A673 (cell line): ENCODE data around the gene FGF14. TPM values are rescaled to one million over a fixed set of nuclear protein-coding genes. Genes with fewer than 3 reads are reported as not detected.

Experiments used
- BruUV-seq: library from RNA; stranded (reverse); fragments of 400-500 nt; replicated peaks from 2 replicates; lab custom pipeline; 2021; lab: Mats Ljungman, UMichigan
- CTCF ChIA-PET: fragments of 300-600 bp; sonication (Branson Sonifier 250); formaldehyde crosslinking; loops from one replicate; lab custom pipeline; 2022; ENCODE audit warnings: antibody characterized with exemption; lab: Charles Lee
- POLR2A ChIA-PET: fragments of 300-600 bp; sonication (Branson Sonifier 250); formaldehyde crosslinking; loops from one replicate; lab custom pipeline; 2022; ENCODE audit warnings: antibody characterized with exemption; ENCODE audit not compliant: low non-redundant PET; lab: Charles Lee
- DNase-seq: peaks from one replicate; pipeline ENCODE4 v3.0.0-alpha.2; 2015; ENCODE audit warnings: low spot score
- H3K27ac ChIP-seq: fragments of 200-600 bp; sonication (generic); 2 replicates; pipeline ENCODE4 v1.5.1; 2016; ENCODE audit warnings: mixed run types, low read depth, mild to moderate bottlenecking, mixed read lengths, antibody characterized with exemption, low read length; ENCODE audit not compliant: poor library complexity, severe bottlenecking
- H3K27me3 ChIP-seq: fragments of 200-600 bp; sonication (generic); replicated peaks from 2 replicates; pipeline ENCODE4 v1.6.1; 2017; ENCODE audit warnings: mixed run types, low read depth, mild to moderate bottlenecking, mixed read lengths, antibody characterized with exemption, low read length; ENCODE audit not compliant: insufficient read depth, poor library complexity
- H3K36me3 ChIP-seq: fragments of 200-600 bp; sonication (generic); 2 replicates; pipeline ENCODE4 v1.6.1; 2016; ENCODE audit warnings: mixed run types, mild to moderate bottlenecking, mixed read lengths, antibody characterized with exemption, low read length; ENCODE audit not compliant: insufficient read depth, poor library complexity, severe bottlenecking
- H3K4me1 ChIP-seq: fragments of 200-600 bp; sonication (generic); 2 replicates; pipeline ENCODE4 v1.6.1; 2017; ENCODE audit warnings: mixed run types, mild to moderate bottlenecking, mixed read lengths, antibody characterized with exemption, low read length; ENCODE audit not compliant: insufficient read depth, poor library complexity, severe bottlenecking
- H3K4me3 ChIP-seq: fragments of 200-600 bp; sonication (generic); 2 replicates; pipeline ENCODE4 v1.5.1; 2016; ENCODE audit warnings: low read depth, mixed run types, mild to moderate bottlenecking, mixed read lengths, low read length; ENCODE audit not compliant: poor library complexity, severe bottlenecking
- H3K9me3 ChIP-seq: fragments of 200-600 bp; sonication (generic); 2 replicates; pipeline ENCODE4 v1.6.1; 2016; ENCODE audit warnings: mixed run types, low read depth, mild to moderate bottlenecking, mixed read lengths, antibody characterized with exemption, low read length; ENCODE audit not compliant: poor library complexity, severe bottlenecking
- EZH2 ChIP-seq: fragments of 200-600 bp; sonication (generic); IDR thresholded peaks from 2 replicates; pipeline ENCODE4 v1.6.1; 2017; ENCODE audit warnings: borderline replicate concordance, low read depth, mild to moderate bottlenecking, mixed read lengths, antibody characterized with exemption, low read length; ENCODE audit not compliant: poor library complexity, severe bottlenecking
- intact Hi-C: fragments of 100-400 bp; cut with micrococcal nuclease; formaldehyde crosslinking; loops from one replicate; pipeline ENCODE4 v1.10.0; 2022; ENCODE audit not compliant: unreplicated experiment
- total RNA-seq: library from RNA; stranded (reverse); gene quantifications from 2 replicates; pipeline ENCODE4 v1.2.3, GENCODE V29; 2021
- TF ChIP-seq, protein P1 (sequence below): fragments of 300-800, 200-600 bp; sonication (generic); conservative IDR thresholded peaks from 2 replicates; pipeline ENCODE4 v1.5.1; 2017; ENCODE audit warnings: low read depth, mild to moderate bottlenecking, antibody characterized with exemption, low read length, moderate library complexity, mixed read lengths

Gene FGF14
- total RNA-seq, 1 experiment from 2014 or later: 19.7 TPM

GRCh38 chr13:101707659-101708058 is 694.2 kb downstream of the FGF14 start:
- intact Hi-C loops: no loop called here
- H3K36me3 ChIP-seq: no peaks in the 10 kb centered on the region

GRCh38 chr13:101706651-101707050 is 695.2 kb downstream of the FGF14 start:
- Histone ChIP-seq H3K27ac (no peak overlapping the region), H3K27me3 (no peaks in the 10 kb centered on the region), H3K4me1 (peaks cover 7% of the 10 kb centered on the region), H3K9me3 (no peaks in the 10 kb centered on the region), H3K4me3 (no peak overlapping the region), H3K36me3 (no peaks in the 10 kb centered on the region)
- ChIA-PET POLR2A (no interaction called here), CTCF (no interaction called here)
- peak; percentile 71 for DNase-seq
- BruUV-seq: no TSS peak
- intact Hi-C loops: no loop called here
- no peak for TF ChIP-seq EZH2
- TF ChIP-seq, protein P1, sequence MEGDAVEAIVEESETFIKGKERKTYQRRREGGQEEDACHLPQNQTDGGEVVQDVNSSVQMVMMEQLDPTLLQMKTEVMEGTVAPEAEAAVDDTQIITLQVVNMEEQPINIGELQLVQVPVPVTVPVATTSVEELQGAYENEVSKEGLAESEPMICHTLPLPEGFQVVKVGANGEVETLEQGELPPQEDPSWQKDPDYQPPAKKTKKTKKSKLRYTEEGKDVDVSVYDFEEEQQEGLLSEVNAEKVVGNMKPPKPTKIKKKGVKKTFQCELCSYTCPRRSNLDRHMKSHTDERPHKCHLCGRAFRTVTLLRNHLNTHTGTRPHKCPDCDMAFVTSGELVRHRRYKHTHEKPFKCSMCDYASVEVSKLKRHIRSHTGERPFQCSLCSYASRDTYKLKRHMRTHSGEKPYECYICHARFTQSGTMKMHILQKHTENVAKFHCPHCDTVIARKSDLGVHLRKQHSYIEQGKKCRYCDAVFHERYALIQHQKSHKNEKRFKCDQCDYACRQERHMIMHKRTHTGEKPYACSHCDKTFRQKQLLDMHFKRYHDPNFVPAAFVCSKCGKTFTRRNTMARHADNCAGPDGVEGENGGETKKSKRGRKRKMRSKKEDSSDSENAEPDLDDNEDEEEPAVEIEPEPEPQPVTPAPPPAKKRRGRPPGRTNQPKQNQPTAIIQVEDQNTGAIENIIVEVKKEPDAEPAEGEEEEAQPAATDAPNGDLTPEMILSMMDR: no peak

More at GRCh38 chr13:101707659-101708058, 694.2 kb downstream of the FGF14 start:
- no peak for DNase-seq
- peaks cover 7% of the 10 kb centered on the region for H3K4me1 ChIP-seq
- no TSS peak for BruUV-seq
- ChIA-PET POLR2A (no interaction called here), CTCF (interaction anchor here (0.6 to 0.7 kb wide), 2 partner anchors 34 to 643 kb away, joined by 3 to 4 read pairs; no protein-coding TSS in a partner anchor)
- no peak for TF ChIP-seq EZH2
- TF ChIP-seq, protein P1: no peak
- no peaks in the 10 kb centered on the region for H3K27me3 ChIP-seq
- no peak overlapping the region for H3K4me3 ChIP-seq
- no peaks in the 10 kb centered on the region for H3K9me3 ChIP-seq
- no peak overlapping the region for H3K27ac ChIP-seq

DNA sequence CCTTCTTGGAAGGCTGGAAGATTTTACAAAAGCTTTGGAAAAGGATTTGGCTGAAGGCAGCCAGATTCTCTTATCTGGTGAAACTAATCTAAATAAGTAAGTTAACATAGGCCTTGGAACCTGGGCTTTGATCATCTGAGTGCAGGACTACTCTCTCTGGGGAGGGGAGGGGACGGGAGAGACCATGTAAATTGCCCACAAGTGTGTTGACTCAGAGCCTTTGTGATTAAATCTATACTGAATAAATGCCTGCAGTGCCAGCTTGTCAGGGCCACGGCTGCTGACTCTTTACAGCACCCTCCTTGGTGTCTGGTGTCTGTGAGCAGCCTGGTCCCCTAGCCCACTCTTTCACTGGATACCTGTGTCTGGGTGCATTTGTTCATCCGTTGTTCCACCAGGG is 698.0 kb downstream of the FGF14 start:
- CTCF ChIA-PET: no interaction called here
- no peak for TF ChIP-seq EZH2
- TF ChIP-seq, protein P1: no peak
- no peaks in the 10 kb centered on the region for H3K36me3 ChIP-seq
- no peak for DNase-seq
- no peak overlapping the region for H3K27ac ChIP-seq
- no peaks in the 10 kb centered on the region for H3K27me3 ChIP-seq
- intact Hi-C loops: no loop called here
- BruUV-seq: no TSS peak
- H3K9me3 ChIP-seq: no peaks in the 10 kb centered on the region
- no peak overlapping the region for H3K4me3 ChIP-seq
- POLR2A ChIA-PET: no interaction called here
- peaks cover 7% of the 10 kb centered on the region for H3K4me1 ChIP-seq
